Lower leg skin (tissue), 3 donors: ENCODE measurements around the gene TBC1D10B.

Experiments used
- POLR2A ChIP-seq, 2 donors: fragments of 450-650 bp; IDR thresholded peaks; one replicate each; pipeline ENCODE4 v1.6.1; 2016 to 2017; ENCODE audit warnings: antibody characterized with exemption in 2 of 2, mild to moderate bottlenecking in 1 of 2, moderate library complexity in 1 of 2
- TF ChIP-seq, protein P1 (sequence below), 3 donors: fragments of 450-650 bp; IDR thresholded peaks; one replicate each; pipeline ENCODE4 v1.5.1; 2016; ENCODE audit warnings: antibody characterized with exemption in 3 of 3, mild to moderate bottlenecking in 3 of 3, moderate library complexity in 2 of 3

DNA sequence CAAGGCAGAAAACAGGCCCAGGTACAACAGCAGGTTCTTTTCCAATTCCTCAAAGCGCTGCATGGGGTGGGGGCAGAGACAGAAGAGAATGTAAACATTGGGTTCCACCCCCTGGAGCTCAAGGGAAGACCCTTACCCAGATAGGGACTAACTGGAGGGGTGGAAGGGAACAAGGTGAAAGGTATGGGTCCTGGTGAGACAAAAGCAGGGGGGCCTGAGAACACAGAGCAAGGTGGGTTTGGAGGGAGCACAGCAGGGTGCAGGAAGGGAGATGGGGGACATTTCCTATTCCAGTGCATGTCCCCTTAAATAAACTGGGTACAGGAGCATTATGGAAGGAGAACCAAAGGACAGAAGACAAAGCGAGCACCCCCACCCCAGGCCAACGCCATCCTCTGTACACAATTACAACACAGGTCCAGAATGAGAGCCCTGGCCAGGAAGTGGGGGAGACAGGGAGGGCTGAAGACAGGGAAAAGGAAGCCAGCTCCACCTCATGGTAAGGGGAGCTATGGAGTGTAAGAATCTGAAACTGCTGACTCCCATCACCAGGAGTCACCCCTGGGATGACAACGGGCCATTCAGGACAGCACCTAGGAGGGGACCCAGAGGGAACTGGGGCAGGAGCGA, 13.1 kb downstream of the TBC1D10B start:
- TF ChIP-seq, protein P1, sequence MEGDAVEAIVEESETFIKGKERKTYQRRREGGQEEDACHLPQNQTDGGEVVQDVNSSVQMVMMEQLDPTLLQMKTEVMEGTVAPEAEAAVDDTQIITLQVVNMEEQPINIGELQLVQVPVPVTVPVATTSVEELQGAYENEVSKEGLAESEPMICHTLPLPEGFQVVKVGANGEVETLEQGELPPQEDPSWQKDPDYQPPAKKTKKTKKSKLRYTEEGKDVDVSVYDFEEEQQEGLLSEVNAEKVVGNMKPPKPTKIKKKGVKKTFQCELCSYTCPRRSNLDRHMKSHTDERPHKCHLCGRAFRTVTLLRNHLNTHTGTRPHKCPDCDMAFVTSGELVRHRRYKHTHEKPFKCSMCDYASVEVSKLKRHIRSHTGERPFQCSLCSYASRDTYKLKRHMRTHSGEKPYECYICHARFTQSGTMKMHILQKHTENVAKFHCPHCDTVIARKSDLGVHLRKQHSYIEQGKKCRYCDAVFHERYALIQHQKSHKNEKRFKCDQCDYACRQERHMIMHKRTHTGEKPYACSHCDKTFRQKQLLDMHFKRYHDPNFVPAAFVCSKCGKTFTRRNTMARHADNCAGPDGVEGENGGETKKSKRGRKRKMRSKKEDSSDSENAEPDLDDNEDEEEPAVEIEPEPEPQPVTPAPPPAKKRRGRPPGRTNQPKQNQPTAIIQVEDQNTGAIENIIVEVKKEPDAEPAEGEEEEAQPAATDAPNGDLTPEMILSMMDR (IDR thresholded peaks at IDR 0.05), result no peak
- no peak for TF ChIP-seq POLR2A (IDR thresholded peaks at IDR 0.05)
